HEK293 (cell line): ENCODE measurements around the gene ADNP.

Experiments used
- KLF9 ChIP-seq: fragments of 450-650 bp; formaldehyde crosslinking; IDR thresholded peaks from 2 replicates; pipeline ENCODE4 v1.5.1; 2016; ENCODE audit warnings: missing biosample characterization, missing genetic modification characterization, low read depth
- ZBTB21 ChIP-seq: fragments of 450-650 bp; formaldehyde crosslinking; IDR thresholded peaks from 2 replicates; pipeline ENCODE4 v1.5.1; 2017; ENCODE audit warnings: missing biosample characterization, missing genetic modification characterization
- ZEB2 ChIP-seq: fragments of 450-650 bp; formaldehyde crosslinking; IDR thresholded peaks from 2 replicates; pipeline ENCODE4 v1.5.1; 2016; ENCODE audit warnings: missing biosample characterization, missing genetic modification characterization
- ZFP37 ChIP-seq: fragments of 450-650 bp; formaldehyde crosslinking; IDR thresholded peaks from 2 replicates; pipeline ENCODE4 v1.5.1; 2016; ENCODE audit warnings: missing biosample characterization, missing genetic modification characterization
- ZNF114 ChIP-seq: fragments of 450-650 bp; formaldehyde crosslinking; IDR thresholded peaks from 2 replicates; pipeline ENCODE4 v1.5.0; 2017; ENCODE audit warnings: missing biosample characterization, missing genetic modification characterization
- ZNF16 ChIP-seq: fragments of 450-650 bp; formaldehyde crosslinking; IDR thresholded peaks from 2 replicates; pipeline ENCODE4 v1.5.1; 2016; ENCODE audit warnings: low read depth, missing biosample characterization, missing genetic modification characterization
- ZNF341 ChIP-seq: fragments of 450-650 bp; formaldehyde crosslinking; IDR thresholded peaks from 2 replicates; pipeline ENCODE4; 2016; ENCODE audit warnings: low read depth, missing biosample characterization, missing genetic modification characterization
- ZNF426 ChIP-seq: fragments of 450-650 bp; formaldehyde crosslinking; IDR thresholded peaks from 2 replicates; pipeline ENCODE4 v1.5.1; 2017; ENCODE audit warnings: missing biosample characterization, missing genetic modification characterization, mild to moderate bottlenecking, inconsistent platforms, moderate library complexity
- ZNF473 ChIP-seq: fragments of 450-650 bp; formaldehyde crosslinking; IDR thresholded peaks from 2 replicates; pipeline ENCODE4 v1.5.1; 2017; ENCODE audit warnings: missing biosample characterization, missing genetic modification characterization
- ZNF555 ChIP-seq: fragments of 450-650 bp; formaldehyde crosslinking; conservative IDR thresholded peaks from 2 replicates; pipeline ENCODE4 v1.5.1; 2017; ENCODE audit warnings: missing biosample characterization, mild to moderate bottlenecking, missing genetic modification characterization, inconsistent platforms
- ZNF654 ChIP-seq: fragments of 450-650 bp; formaldehyde crosslinking; IDR thresholded peaks from 2 replicates; pipeline ENCODE4 v1.5.1; 2016; ENCODE audit warnings: low read depth, missing biosample characterization, missing genetic modification characterization
- ZNF830 ChIP-seq: fragments of 450-650 bp; IDR thresholded peaks from 2 replicates; pipeline ENCODE4 v1.5.0; 2018; ENCODE audit warnings: missing biosample characterization, missing genetic modification characterization, low read depth, mild to moderate bottlenecking, moderate library complexity
- TF ChIP-seq, protein P1 (sequence below): fragments of 450-650 bp; formaldehyde crosslinking; IDR thresholded peaks from 2 replicates; pipeline ENCODE4 v1.5.1; 2016; ENCODE audit warnings: missing biosample characterization, missing genetic modification characterization
- TF ChIP-seq, protein P2 (sequence below): fragments of 450-650 bp; formaldehyde crosslinking; IDR thresholded peaks from 2 replicates; pipeline ENCODE4 v1.5.1; 2016; ENCODE audit warnings: missing biosample characterization, missing genetic modification characterization
- TF ChIP-seq, protein P3 (sequence below): IDR thresholded peaks from 2 replicates; pipeline ENCODE4 v1.6.1; 2011; ENCODE audit warnings: mild to moderate bottlenecking, low read depth, low read length, borderline replicate concordance
- TF ChIP-seq, protein P4 (sequence below): fragments of 450-650 bp; formaldehyde crosslinking; conservative IDR thresholded peaks from 2 replicates; pipeline ENCODE4 v1.5.1; 2016; ENCODE audit warnings: low read depth, missing biosample characterization, missing genetic modification characterization
- TF ChIP-seq, protein P5 (sequence below): fragments of 450-650 bp; formaldehyde crosslinking; IDR thresholded peaks from 2 replicates; pipeline ENCODE4 v1.5.1; 2016; ENCODE audit warnings: missing biosample characterization, missing genetic modification characterization
- TF ChIP-seq, protein P6 (sequence below): fragments of 450-650 bp; formaldehyde crosslinking; IDR thresholded peaks from 2 replicates; pipeline ENCODE4 v1.5.1; 2017; ENCODE audit warnings: missing biosample characterization, missing genetic modification characterization
- TF ChIP-seq, protein P7 (sequence below): fragments of 450-650 bp; formaldehyde crosslinking; IDR thresholded peaks from 2 replicates; pipeline ENCODE4 v1.5.1; 2016; ENCODE audit warnings: missing biosample characterization, missing genetic modification characterization
- TF ChIP-seq, protein P8 (sequence below): fragments of 450-650 bp; formaldehyde crosslinking; optimal IDR thresholded peaks from 2 replicates; pipeline ENCODE3; 2016; ENCODE audit warnings: missing biosample characterization, mild to moderate bottlenecking, missing genetic modification characterization

The ADNP gene

DNA sequence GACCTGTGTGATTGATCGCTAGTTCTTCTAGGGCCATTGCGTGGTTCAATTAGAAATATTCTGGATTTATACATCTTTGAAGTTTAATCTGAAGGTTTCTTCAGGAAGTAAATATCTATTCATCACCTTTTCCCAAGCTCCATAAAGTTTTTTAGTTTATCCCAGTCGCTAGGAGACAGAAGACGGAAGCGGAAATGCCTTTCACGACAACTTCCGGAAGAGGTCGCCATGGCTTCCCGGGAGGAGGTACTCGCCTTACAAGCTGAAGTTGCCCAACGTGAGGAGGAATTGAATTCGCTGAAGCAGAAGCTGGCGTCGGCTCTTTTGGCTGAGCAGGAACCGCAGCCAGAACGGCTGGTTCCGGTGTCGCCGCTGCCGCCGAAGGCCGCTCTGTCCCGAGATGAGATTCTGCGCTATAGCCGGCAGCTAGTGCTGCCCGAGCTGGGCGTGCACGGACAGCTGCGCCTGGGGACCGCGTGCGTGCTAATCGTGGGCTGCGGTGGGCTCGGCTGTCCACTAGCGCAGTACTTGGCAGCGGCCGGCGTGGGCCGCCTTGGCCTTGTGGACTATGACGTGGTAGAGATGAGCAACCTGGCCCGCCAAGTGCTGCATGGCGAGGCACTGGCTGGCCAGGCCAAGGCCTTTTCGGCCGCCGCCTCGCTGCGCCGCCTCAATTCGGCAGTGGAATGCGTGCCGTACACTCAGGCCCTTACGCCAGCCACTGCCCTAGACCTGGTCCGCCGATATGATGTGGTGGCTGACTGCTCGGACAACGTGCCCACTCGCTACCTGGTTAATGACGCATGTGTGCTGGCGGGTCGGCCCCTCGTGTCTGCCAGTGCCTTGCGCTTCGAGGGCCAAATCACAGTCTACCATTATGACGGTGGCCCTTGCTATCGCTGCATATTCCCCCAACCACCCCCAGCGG lies 27.6 kb upstream of the ADNP start, which contains the start of gene MOCS3 (continued):
- TF ChIP-seq, protein P1, sequence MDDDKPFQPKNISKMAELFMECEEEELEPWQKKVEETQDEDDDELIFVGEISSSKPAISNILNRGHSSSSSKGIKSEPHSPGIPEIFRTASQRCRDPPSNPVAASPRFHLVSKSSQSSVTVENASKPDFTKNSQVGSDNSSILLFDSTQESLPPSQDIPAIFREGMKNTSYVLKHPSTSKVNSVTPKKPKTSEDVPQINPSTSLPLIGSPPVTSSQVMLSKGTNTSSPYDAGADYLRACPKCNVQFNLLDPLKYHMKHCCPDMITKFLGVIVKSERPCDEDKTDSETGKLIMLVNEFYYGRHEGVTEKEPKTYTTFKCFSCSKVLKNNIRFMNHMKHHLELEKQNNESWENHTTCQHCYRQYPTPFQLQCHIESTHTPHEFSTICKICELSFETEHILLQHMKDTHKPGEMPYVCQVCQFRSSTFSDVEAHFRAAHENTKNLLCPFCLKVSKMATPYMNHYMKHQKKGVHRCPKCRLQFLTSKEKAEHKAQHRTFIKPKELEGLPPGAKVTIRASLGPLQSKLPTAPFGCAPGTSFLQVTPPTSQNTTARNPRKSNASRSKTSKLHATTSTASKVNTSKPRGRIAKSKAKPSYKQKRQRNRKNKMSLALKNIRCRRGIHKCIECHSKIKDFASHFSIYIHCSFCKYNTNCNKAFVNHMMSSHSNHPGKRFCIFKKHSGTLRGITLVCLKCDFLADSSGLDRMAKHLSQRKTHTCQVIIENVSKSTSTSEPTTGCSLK (tag by site-specific recombination), result no peak
- TF ChIP-seq ZNF654 (tag by site-specific recombination), result no peak
- TF ChIP-seq ZNF473, result no peak
- TF ChIP-seq ZNF555 (tag by site-specific recombination), result no peak
- TF ChIP-seq, protein P2, sequence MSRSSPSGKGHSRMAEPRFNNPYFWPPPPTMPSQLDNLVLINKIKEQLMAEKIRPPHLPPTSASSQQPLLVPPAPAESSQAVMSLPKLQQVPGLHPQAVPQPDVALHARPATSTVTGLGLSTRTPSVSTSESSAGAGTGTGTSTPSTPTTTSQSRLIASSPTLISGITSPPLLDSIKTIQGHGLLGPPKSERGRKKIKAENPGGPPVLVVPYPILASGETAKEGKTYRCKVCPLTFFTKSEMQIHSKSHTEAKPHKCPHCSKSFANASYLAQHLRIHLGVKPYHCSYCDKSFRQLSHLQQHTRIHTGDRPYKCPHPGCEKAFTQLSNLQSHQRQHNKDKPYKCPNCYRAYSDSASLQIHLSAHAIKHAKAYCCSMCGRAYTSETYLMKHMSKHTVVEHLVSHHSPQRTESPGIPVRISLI (tag by site-specific recombination), result no peak
- no peak for TF ChIP-seq ZNF341 (tag by site-specific recombination)
- TF ChIP-seq ZBTB21 (tag by site-specific recombination), result no peak
- 0 out of 2 replicates have a peak, but pooled peaks have one; percentile 30 for TF ChIP-seq ZFP37 (tag by site-specific recombination)
- TF ChIP-seq ZEB2 (tag by site-specific recombination), result 0 out of 2 replicates have a peak, but pooled peaks have one; percentile 8
- TF ChIP-seq, protein P3, sequence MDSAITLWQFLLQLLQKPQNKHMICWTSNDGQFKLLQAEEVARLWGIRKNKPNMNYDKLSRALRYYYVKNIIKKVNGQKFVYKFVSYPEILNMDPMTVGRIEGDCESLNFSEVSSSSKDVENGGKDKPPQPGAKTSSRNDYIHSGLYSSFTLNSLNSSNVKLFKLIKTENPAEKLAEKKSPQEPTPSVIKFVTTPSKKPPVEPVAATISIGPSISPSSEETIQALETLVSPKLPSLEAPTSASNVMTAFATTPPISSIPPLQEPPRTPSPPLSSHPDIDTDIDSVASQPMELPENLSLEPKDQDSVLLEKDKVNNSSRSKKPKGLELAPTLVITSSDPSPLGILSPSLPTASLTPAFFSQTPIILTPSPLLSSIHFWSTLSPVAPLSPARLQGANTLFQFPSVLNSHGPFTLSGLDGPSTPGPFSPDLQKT, result peak; percentile 50; the same call in 1 of the 2 replicates
- TF ChIP-seq ZNF830, result no peak
- TF ChIP-seq, protein P4, sequence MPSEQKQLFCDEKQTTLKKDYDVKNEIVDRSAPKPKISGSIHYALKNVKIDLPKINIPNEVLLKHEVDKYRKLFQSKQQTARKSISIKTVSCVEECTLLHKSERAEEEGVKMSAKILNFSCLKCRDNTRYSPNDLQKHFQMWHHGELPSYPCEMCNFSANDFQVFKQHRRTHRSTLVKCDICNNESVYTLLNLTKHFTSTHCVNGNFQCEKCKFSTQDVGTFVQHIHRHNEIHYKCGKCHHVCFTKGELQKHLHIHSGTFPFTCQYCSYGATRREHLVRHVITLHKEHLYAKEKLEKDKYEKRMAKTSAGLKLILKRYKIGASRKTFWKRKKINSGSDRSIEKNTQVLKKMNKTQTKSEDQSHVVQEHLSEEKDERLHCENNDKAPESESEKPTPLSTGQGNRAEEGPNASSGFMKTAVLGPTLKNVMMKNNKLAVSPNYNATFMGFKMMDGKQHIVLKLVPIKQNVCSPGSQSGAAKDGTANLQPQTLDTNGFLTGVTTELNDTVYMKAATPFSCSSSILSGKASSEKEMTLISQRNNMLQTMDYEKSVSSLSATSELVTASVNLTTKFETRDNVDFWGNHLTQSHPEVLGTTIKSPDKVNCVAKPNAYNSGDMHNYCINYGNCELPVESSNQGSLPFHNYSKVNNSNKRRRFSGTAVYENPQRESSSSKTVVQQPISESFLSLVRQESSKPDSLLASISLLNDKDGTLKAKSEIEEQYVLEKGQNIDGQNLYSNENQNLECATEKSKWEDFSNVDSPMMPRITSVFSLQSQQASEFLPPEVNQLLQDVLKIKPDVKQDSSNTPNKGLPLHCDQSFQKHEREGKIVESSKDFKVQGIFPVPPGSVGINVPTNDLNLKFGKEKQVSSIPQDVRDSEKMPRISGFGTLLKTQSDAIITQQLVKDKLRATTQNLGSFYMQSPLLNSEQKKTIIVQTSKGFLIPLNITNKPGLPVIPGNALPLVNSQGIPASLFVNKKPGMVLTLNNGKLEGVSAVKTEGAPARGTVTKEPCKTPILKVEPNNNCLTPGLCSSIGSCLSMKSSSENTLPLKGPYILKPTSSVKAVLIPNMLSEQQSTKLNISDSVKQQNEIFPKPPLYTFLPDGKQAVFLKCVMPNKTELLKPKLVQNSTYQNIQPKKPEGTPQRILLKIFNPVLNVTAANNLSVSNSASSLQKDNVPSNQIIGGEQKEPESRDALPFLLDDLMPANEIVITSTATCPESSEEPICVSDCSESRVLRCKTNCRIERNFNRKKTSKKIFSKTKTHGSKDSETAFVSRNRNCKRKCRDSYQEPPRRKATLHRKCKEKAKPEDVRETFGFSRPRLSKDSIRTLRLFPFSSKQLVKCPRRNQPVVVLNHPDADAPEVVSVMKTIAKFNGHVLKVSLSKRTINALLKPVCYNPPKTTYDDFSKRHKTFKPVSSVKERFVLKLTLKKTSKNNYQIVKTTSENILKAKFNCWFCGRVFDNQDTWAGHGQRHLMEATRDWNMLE (tag by site-specific recombination), result peak; percentile 98
- TF ChIP-seq ZNF16 (tag by site-specific recombination), result no peak
- TF ChIP-seq, protein P5, sequence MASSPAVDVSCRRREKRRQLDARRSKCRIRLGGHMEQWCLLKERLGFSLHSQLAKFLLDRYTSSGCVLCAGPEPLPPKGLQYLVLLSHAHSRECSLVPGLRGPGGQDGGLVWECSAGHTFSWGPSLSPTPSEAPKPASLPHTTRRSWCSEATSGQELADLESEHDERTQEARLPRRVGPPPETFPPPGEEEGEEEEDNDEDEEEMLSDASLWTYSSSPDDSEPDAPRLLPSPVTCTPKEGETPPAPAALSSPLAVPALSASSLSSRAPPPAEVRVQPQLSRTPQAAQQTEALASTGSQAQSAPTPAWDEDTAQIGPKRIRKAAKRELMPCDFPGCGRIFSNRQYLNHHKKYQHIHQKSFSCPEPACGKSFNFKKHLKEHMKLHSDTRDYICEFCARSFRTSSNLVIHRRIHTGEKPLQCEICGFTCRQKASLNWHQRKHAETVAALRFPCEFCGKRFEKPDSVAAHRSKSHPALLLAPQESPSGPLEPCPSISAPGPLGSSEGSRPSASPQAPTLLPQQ (tag by site-specific recombination), result 0 out of 2 replicates have a peak, but pooled peaks have one; percentile 27
- TF ChIP-seq, protein P6, sequence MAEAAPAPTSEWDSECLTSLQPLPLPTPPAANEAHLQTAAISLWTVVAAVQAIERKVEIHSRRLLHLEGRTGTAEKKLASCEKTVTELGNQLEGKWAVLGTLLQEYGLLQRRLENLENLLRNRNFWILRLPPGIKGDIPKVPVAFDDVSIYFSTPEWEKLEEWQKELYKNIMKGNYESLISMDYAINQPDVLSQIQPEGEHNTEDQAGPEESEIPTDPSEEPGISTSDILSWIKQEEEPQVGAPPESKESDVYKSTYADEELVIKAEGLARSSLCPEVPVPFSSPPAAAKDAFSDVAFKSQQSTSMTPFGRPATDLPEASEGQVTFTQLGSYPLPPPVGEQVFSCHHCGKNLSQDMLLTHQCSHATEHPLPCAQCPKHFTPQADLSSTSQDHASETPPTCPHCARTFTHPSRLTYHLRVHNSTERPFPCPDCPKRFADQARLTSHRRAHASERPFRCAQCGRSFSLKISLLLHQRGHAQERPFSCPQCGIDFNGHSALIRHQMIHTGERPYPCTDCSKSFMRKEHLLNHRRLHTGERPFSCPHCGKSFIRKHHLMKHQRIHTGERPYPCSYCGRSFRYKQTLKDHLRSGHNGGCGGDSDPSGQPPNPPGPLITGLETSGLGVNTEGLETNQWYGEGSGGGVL (tag by site-specific recombination), result no peak
- peak; percentile 47 for TF ChIP-seq KLF9 (tag by site-specific recombination)
- TF ChIP-seq, protein P7, sequence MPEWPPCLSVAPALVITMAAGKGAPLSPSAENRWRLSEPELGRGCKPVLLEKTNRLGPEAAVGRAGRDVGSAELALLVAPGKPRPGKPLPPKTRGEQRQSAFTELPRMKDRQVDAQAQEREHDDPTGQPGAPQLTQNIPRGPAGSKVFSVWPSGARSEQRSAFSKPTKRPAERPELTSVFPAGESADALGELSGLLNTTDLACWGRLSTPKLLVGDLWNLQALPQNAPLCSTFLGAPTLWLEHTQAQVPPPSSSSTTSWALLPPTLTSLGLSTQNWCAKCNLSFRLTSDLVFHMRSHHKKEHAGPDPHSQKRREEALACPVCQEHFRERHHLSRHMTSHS (tag by site-specific recombination), result no peak
- no peak for TF ChIP-seq ZNF114
- TF ChIP-seq, protein P8, sequence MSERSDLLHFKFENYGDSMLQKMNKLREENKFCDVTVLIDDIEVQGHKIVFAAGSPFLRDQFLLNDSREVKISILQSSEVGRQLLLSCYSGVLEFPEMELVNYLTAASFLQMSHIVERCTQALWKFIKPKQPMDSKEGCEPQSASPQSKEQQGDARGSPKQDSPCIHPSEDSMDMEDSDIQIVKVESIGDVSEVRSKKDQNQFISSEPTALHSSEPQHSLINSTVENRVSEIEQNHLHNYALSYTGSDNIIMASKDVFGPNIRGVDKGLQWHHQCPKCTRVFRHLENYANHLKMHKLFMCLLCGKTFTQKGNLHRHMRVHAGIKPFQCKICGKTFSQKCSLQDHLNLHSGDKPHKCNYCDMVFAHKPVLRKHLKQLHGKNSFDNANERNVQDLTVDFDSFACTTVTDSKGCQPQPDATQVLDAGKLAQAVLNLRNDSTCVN (tag by site-specific recombination), result peak; percentile 42
- no peak for TF ChIP-seq ZNF426 (tag by site-specific recombination)
